Activated naive CD4-positive, alpha-beta T cell treated with anti-CD3 and anti-CD28 coated beads, Interleukin-2, amount 50 U/mL, for 16 hours (primary cell): Measurements from ENCODE around the gene RSPH1.
"Not testable (repeated sequence)": the region's sequence is repeated elsewhere in the genome, so short reads cannot be mapped to it uniquely, and the experiment has no call there.

Experiments
- DNase-seq: peaks from one replicate; pipeline ENCODE4 v3.0.0-alpha.2; 2020

Gene RSPH1

GRCh38 chr21:42480736-42481135, 15.3 kb downstream of the RSPH1 start:
- no peak for DNase-seq

- no peak for DNase-seq
Observed at GRCh38 chr21:42479582-42479981, 16.4 kb downstream of the RSPH1 start.

- DNase-seq, result no peak
Observed at GRCh38 chr21:42478504-42478903, 17.5 kb downstream of the RSPH1 start.

GRCh38 chr21:42476388-42477331, 19.4 kb downstream of the RSPH1 start:
- no peak for DNase-seq

GRCh38 chr21:42475526-42476387, 20.3 kb downstream of the RSPH1 start:
- DNase-seq, result no peak

- DNase-seq, result no peak
Observed at GRCh38 chr21:42475036-42475435, 21.0 kb downstream of the RSPH1 start.

- no peak for DNase-seq
Observed at GRCh38 chr21:42474043-42474831, 21.8 kb downstream of the RSPH1 start.

- DNase-seq, result no peak
Observed at GRCh38 chr21:42473498-42474042, 22.5 kb downstream of the RSPH1 start.

- no peak for DNase-seq
Observed at GRCh38 chr21:42472521-42472920, 23.5 kb downstream of the RSPH1 start.

GRCh38 chr21:42471716-42472330, 24.2 kb downstream of the RSPH1 start:
- DNase-seq, result no peak

- no peak for DNase-seq
Observed at GRCh38 chr21:42471206-42471605, 24.8 kb downstream of the RSPH1 start.

GRCh38 chr21:42469726-42470125, 26.3 kb downstream of the RSPH1 start:
- DNase-seq, result not testable (repeated sequence)

GRCh38 chr21:42469272-42469671, 26.8 kb downstream of the RSPH1 start:
- no peak for DNase-seq

GRCh38 chr21:42468491-42469131, 27.4 kb downstream of the RSPH1 start:
- DNase-seq, result no peak

GRCh38 chr21:42467140-42467983, 28.7 kb downstream of the RSPH1 start:
- no peak for DNase-seq

- no peak for DNase-seq
Observed at GRCh38 chr21:42466700-42467099, 29.3 kb downstream of the RSPH1 start.

- no peak for DNase-seq
Observed at GRCh38 chr21:42465803-42466127, 30.3 kb downstream of the RSPH1 start.

- no peak for DNase-seq
Observed at GRCh38 chr21:42465008-42465802, 30.8 kb downstream of the RSPH1 start.

- peak; percentile 60 for DNase-seq
Observed at GRCh38 chr21:42463861-42464515, 32.0 kb downstream of the RSPH1 start.
